GM19438 (cell line): ENCODE measurements around the gene CDH16.

Source experiments
- ATAC-seq: cut with Tn5 transposase; IDR thresholded peaks from one replicate; pipeline ENCODE4 v1.9.1; 2021; ENCODE audit warnings: low read depth; ENCODE audit not compliant: unreplicated experiment

The CDH16 gene

DNA sequence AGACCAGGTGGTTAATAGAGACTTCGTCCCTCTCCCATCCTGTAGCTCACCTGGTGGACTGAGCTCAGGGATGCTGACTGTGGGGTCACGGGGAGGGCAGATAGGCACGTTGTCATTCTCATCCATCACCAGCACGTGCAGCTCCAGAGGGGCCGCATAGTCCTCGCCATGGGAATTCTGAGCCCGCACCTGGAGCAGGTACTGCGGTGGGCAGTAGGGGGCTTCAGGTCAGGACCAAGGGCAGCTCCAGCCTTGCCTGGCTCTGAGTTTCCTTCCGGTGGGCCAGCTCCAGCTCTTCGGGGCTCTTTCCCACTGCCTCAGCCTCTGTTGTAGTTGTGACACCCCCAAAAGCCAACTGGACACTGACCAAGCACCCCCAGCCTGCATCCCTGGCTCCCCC lies 5.6 kb downstream of the CDH16 start:
- ATAC-seq = no peak

DNA sequence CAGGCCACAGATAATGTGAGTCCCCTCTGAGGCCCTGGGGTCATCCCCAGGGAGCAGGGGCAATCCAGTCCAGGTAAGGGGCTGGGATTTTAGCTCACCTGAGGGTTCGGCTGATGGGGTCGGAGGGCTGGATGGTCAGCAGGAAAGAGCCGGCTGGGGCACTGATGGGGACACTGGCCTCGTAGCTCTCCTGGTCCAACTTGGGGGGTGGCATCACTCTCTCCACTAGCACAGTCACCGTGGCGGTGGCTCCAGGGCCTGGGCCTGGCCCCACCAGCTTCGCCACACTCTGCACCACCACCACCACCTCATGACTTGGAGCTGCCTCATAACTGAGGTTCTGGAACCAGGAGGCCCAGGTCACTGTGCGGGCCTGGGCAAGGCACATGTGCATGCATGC lies 6.9 kb downstream of the CDH16 start:
- no peak for ATAC-seq

DNA sequence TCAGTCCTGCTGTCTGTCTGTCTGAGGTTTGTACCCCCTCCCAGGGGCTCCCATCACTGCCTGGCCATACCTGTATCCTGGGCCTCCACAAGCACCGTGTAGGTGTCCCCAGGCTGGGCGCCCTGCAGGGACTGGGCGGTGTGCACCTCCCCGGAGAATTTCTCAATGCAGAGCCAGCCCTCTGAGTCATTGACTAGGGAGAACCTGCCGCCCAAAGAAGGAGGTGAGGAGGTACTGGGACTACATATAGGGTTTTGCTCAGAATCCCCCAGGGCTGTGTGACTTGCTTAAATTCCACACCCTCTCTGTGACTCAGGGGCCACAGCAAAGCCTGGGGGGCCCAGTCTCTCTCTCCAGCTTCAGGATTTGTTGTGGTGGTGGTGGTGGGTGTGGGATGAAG lies 7.6 kb downstream of the CDH16 start:
- no peak for ATAC-seq

DNA sequence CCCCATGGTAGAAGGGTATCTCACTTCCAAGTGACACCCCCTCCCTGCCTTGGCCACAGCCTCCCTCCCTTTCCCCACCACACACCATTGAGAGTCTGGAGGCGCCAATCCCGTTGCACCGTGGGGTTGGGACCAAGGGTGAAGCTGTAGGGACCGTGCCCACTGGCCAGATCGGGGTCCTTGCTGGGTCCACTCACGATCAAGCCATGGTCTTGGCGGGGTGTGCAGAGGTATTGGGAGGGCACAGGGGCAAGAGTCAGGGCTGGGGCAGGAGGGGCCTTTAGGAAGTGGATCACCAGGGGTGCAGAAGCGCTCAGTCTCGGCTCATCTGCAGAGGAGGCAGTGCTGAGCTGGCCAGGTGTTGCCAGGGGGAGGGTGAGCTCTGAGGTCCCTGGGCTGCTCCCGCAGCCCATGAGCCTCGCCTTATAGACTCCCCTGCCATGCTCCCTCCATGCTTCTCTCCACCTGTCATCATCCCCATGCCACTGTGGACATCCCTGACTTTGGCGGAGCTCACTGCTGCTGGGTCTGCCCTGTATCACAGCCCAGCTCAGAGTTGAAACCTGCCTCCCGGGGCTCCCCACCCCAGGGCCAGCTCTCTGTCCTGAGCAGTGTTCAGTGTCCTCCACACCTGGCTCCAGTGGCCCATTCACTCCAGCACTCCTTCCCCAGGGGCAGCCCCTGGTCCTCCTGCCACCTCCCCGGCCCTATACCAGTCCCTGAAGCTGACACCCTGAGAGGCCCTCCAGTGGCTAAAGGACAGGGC lies 8.3 kb downstream of the CDH16 start:
- ATAC-seq = no peak

DNA sequence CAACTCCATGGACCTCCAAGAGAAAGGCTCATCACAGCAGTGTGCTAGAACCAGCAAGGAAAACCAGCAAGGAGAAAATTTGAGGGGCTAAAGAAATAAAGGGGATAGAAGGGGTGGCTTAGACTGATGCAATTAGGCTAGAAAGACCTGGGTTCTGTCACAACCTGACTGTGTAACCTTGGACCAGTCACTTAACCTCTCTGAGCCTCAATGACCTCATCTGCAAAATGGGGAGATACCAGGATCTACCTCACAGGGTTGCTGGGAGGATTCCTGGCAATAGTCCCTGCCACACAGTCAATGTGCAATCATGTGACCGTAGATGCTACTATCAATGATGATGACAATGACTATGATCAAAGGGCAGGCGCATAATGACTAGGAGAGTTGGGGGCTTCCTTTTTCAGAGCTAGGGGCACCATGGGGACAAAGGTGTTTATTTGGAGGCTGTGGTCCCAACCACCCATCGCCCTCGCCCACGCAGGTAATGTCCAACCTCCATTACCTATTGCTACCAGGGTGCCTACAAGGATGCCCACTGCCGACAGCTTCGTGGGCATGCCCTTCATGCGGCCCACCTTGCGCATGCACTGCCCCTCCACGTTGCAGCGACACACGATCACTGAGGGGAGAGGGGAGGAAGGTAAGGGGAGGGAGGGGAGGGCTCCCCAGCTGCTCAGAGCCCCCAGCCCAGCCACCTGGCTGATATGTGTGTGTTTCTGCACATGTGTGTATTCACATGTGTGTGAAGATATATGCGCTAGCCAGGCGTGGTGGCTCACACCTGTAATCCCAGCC lies 9.7 kb downstream of the CDH16 start:
- ATAC-seq = no peak

DNA sequence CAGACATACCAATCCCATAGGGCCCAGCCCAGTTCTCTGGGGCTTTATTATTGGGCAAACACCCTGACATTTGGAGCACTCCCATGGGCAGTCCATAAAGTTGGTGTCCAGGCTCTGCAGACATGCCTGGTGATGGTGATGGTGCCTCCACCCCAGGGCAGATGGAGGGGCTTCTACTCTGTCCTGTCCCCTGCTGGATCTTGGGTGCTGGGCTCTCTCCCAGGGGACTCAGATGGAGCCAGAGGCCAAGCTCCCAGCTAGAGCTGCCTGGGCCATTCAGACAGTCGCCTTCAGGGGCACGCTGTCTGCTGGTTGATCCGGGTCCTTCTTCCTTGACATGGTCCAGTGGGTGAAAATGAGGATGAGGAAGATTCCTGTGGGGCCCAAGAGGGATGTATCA lies 10.6 kb downstream of the CDH16 start:
- ATAC-seq = no peak

DNA sequence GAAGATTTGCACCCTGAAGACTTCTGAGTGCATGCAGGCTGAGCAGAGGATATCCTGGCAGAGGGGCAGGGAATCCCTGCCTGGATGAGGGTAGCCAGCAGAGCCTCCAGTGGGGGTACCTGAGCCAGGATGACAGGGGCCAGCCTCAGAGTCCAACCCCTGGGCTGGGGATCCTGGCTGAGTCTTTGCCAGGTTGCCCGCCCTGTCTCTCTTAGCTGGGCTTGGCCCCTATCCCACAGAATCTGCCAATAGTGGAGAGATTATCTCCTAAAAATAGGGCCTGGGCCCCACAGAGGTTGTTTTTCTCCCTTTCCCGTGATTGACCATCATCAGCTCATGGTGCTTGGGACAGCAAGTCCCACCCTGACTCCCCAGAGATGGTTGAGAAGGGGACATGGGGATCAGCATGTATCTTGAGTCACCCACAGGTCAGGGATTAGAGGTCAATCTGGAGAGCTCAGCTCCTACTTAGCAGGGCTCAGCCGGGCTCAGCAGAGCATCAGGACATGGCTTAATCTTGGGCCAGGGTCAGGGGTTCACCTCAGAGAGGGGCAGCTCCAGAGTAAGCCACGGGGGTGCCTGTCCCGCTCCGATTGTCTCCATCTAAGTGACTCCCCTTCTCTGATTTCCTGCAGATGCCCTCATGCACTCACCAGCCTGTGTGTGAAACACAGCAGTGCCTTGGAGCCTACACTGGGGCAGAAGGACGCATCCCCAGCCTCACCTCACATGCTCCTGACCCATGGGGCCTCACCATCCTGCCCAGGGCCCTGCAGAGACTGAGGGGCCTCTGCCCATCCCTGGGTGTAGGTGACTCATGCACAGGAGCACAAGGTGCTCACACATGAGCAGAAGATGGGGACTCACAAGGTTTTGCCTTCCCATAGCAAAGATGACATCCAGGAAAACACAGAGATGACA lies 11.5 kb downstream of the CDH16 start:
- no peak for ATAC-seq

DNA sequence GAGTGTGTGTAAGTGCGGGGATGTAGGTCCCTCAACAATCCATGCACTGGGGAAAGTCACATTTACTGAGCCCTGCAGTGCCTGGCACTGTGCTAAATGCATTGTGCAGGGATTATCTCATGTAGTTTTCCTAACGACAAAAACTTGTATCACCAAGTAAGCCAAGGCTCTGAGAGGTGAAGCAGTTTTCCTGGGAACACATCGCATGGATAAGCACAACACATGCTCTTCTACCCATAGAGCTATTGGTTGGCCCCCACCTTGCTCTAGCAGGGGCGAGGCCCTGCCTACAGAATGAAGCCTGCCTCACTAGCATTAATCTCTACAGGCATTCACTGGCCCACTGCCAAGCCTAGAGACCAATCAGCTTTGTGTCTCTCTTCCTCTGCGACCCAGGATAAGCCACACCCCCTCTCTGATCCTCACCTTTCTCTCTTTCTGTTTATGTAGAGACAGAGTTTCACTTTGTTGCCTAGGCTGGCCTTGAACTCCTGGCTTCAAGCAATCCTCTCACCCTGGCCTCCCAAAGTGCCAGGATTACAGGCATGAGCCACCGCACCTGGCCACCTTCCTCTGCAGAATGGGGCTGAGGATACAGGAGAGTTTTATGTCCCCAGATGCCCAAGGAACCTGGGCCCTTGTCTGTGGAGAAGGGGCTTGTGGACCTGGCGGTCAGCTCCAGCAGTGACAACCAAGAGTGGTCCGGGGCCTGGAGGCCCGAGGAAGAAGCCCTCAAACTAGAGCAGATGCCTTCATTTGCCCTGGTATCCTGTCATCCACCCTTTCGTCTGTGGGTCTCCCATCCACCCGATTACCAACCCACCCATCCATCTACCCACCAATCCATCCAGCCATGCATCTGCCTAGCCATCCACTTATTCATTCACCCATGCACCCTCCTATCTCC lies 12.8 kb downstream of the CDH16 start:
- no peak for ATAC-seq

DNA sequence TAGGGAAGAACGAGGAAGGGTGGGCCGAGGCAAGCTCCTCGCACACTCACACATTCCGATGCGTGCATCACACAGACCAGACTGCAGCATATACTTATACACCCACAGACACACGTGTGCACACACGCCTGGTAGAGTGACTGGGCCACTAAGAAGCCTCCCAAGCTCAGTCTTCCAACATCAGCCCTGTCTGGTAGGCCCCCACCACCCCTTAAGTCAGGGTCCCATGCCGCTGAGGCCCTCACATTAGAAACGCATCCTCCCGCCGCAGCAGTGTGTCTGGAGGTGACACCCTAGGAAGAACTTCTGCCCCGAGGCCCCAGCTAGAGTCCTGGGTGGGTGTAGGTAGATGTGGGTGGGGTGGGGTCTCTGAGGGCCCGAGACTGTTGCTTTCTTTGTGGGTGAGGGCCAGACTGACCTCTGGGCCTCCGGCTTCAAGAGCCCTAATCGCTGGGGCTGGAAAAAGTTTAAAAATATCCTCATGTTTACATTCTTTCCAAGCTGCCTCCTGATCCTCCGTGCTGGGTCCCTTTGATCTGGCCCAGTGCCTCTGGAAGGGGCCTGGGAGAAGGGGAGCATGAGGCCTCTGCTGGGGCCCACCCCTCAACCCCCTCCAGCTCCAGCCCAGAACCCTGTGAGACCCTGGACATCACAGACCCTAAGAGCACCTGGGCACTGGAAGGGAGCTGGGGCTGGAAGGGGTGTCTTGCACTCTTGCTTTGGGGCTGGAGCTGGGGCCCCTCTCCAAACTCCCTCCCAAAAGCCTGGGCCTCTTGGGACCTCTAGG lies 13.6 kb downstream of the CDH16 start:
- ATAC-seq = no peak

DNA sequence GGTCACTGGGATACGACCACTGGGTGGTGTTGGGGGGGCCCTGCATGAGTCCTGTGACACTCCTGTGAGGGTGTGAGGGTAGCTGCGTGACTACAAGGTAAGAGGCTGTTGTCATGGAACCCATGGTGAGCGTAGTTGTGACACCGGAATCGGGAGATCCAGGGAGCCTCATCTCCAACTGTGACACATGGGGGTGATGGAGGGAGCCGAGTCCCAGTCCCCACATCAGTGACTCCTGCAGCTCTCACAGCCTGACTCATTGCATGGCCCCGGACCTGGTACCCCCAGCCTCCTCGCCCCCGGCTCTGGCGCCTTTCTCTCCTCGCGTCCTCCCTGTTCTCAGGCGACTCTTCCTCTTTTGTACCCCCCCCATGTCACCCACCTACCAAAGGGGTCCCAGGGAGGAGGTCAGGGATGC lies 14.2 kb downstream of the CDH16 start:
- ATAC-seq = no peak

DNA sequence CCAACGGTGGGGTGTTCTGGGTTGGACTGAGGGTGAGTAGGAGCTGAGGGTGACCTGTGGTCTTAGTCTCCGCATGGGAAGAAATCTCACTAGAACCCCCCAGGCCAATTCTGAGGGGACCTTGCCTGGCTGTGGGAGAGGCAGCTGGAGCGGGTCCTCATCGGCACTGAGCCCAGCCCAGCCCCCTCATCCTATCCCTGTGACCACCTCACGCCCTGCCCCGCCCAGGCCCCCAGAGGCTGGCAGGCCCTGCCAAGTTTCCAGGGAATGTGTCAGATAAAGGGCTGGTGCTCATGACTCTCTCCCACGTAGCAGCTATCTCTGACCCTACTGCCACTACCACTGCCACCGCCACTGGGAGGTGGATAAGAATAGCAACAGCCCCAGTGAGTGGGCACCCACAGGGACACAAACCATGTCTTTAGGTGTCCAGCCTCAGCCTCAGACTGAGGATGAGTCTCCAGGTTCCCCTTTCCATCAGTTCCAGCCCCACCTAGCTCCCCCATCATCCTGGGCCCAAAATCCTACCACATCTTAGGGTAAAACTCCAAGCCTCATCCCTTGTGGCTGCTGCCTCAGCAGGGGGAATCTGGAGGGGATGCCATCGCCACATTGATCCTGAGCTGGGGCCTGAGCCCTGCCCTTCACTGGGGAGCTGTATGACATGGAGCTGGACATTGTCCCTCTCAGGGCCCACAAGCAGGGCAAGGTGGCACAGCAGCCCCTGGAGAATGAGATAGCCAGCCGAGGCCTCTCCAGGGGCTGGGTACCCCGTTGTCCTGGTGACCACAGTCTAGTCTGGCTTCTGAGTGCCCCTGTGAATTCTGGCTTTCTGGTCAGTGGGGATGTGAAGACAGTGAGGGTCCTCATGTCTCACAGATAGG lies 14.9 kb downstream of the CDH16 start:
- ATAC-seq = no peak

DNA sequence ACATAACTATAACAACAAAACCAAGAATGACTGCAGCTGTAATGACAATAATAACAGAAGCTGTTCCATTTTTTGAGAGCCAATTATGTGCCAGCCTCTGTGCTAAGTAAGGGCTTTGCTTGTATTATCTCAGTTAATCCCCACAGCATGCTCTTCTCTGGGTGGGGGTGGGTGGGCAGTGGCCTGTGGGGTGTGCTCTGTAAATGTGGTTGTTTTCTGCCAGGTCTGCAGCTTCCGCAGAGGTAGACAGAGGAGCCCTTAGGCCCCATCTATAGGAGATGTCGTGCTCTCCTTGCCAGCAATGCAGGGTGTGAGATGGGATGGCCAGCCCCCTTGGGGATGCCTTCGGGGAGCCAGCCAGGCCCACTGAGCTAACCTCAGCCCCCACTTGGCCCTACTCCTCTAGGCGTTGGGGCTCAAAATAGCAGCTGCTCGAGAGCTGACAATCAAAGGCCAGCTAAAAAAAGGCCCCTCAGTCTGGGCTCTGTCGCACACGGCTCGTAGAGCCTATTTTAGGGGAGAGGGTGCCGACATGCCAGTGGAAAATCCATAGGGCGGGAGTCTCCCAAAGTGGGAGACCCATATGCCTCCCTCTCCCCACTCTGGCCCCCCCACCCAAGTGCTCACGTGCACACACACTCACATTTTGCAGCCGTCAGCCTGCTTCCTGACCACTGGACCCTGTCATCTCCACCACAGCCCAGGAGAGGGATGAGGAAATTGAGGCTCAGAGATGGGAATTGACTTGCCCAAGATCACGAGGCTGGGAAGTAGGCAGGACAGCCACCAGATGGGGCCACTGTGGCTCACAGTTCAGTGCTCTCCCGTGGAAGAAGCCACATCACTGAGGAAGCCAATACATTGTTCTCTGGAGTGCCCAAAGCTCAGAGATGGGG lies 15.8 kb downstream of the CDH16 start:
- ATAC-seq = no peak

DNA sequence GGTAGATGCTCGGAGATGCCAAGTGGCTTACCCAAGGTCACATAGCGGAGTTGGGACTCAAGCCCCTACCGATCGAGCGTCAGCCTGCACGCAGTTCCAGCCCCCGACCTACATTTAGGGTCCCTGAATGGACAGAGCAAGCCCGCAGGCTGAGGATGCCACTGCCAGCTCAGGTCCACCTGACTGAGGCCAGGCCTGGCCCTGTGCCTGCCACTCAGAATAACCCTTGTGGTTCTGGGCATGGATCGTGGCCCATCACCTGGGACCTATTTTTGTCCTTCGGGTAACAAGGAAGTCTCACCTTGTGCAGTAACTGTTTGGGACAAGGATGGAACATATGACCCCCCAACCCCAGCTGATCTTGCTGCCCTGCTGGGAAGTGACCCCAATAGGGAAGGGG lies 17.1 kb downstream of the CDH16 start:
- ATAC-seq = no peak

DNA sequence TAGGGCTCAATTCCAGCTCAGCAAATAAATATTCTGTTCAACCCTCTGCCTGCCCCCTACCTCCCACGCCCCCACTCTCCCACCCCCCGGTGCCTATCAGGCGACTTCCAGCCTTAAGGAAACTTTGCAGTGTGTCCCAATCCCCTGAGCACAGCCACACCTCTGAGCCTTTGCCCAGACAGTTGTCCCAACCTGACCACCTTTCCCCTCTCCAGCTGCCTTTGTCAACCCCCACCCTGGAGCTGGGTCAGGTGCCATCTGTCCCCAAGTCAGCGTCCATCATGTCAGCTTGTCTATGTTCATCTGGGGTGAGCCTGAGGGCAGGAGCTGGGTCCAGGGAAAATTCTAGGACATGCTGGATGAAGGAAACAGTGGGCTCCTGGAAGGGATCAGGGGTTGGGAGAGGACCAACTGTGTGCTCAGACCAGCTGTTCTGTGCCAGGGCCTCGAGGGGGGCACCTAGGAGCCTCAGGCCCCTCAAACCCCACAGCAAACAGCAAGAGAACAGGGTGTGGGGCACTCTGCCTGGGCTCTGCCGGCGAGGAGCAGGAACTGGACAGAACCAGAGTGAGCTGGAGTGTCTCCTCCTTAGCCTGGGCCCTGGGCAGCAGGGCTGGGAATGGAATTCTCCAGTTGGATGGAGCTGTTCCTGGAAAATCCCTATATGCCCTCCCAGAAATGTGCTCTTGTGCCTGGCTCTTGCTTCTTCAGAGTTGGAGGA lies 17.8 kb downstream of the CDH16 start:
- ATAC-seq = no peak

DNA sequence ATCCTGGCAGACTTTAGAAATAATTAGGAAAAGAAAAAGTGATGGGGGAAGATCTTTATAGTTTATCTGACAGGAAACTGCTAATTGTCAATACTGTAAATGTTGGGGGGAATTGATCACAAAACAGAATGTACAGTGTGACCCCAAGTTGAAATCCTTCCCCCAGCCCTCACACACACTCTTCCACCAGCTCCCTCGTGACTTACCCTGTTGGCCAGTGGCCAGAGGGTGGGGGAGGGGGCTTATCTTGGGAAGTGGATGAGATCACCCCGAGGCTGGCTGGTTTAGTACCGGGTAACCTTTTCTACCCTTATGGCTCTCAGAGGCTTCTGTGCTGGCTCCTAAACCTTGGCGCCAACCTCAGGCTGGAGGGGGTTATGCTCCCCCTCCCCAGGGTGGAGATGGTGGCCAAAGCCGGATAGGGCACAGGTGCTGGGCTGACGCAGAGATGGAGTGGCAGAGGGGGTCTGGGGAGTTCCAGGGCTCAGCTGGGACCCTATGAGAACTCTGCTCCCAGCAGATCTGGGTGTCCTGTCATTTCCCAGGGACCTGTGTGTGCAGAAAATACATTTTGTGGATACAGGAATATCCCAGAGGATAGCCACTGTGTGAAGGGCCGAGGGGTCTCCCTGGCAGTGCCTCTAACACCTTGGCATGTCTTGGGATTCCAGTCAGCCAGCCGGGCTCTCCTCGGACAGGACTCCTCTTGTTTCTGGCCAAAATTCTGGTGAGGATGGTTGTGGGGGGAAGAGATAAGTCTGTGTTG lies 18.6 kb downstream of the CDH16 start:
- ATAC-seq = no peak
